ENCODE measurements around the gene WFDC1.

The WFDC1 gene

GRCh38 chr16:84303023-84303422, 8.3 kb downstream of the WFDC1 start:
- no peak for TF ChIP-seq POLR2A (IDR thresholded peaks at IDR 0.05; ENCODE audit: extremely low read depth, insufficient read length)
- TF ChIP-seq MYC (IDR thresholded peaks at IDR 0.05; ENCODE audit: low read depth, low read length) = no peak
- no peak for TF ChIP-seq CTCF (IDR thresholded peaks at IDR 0.05; ENCODE audit: low read depth, low read length)
- TF ChIP-seq, protein P1, sequence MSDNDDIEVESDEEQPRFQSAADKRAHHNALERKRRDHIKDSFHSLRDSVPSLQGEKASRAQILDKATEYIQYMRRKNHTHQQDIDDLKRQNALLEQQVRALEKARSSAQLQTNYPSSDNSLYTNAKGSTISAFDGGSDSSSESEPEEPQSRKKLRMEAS (IDR thresholded peaks at IDR 0.05; ENCODE audit: low read depth, low read length) = no peak
- DNase-seq (ENCODE audit: low read depth) = no peak
- no peak overlapping the region for H3K4me3 ChIP-seq (ENCODE audit: low read depth, low read length)

- no peak overlapping the region for H3K4me3 ChIP-seq (ENCODE audit: low read depth, low read length)
- DNase-seq (ENCODE audit: low read depth) = no peak
- TF ChIP-seq POLR2A (IDR thresholded peaks at IDR 0.05; ENCODE audit: extremely low read depth, insufficient read length) = no peak
- no peak for TF ChIP-seq CTCF (IDR thresholded peaks at IDR 0.05; ENCODE audit: low read depth, low read length)
- TF ChIP-seq MYC (IDR thresholded peaks at IDR 0.05; ENCODE audit: low read depth, low read length) = no peak
- TF ChIP-seq, protein P1 (IDR thresholded peaks at IDR 0.05; ENCODE audit: low read depth, low read length) = no peak
Observed at GRCh38 chr16:84303516-84303915, 8.8 kb downstream of the WFDC1 start.

GRCh38 chr16:84306564-84306963, 11.9 kb downstream of the WFDC1 start:
- no peak for DNase-seq (ENCODE audit: low read depth)
- TF ChIP-seq MYC (IDR thresholded peaks at IDR 0.05; ENCODE audit: low read depth, low read length) (no peak), POLR2A (IDR thresholded peaks at IDR 0.05; ENCODE audit: extremely low read depth, insufficient read length) (no peak), CTCF (IDR thresholded peaks at IDR 0.05; ENCODE audit: low read depth, low read length) (no peak)
- TF ChIP-seq, protein P1 (IDR thresholded peaks at IDR 0.05; ENCODE audit: low read depth, low read length) = no peak
- no peak overlapping the region for H3K4me3 ChIP-seq (ENCODE audit: low read depth, low read length)

GRCh38 chr16:84307209-84307954, 12.7 kb downstream of the WFDC1 start:
- TF ChIP-seq CTCF (IDR thresholded peaks at IDR 0.05; ENCODE audit: low read depth, low read length) = no peak
- TF ChIP-seq MYC (IDR thresholded peaks at IDR 0.05; ENCODE audit: low read depth, low read length) = no peak
- TF ChIP-seq, protein P1 (IDR thresholded peaks at IDR 0.05; ENCODE audit: low read depth, low read length) = no peak
- no peak for TF ChIP-seq POLR2A (IDR thresholded peaks at IDR 0.05; ENCODE audit: extremely low read depth, insufficient read length)
- DNase-seq (ENCODE audit: low read depth) = no peak
- H3K4me3 ChIP-seq (ENCODE audit: low read depth, low read length) = no peak overlapping the region

GRCh38 chr16:84308120-84308519, 13.4 kb downstream of the WFDC1 start:
- TF ChIP-seq CTCF (IDR thresholded peaks at IDR 0.05; ENCODE audit: low read depth, low read length) = peak; percentile 84
- TF ChIP-seq MYC (IDR thresholded peaks at IDR 0.05; ENCODE audit: low read depth, low read length) = no peak
- no peak for TF ChIP-seq POLR2A (IDR thresholded peaks at IDR 0.05; ENCODE audit: extremely low read depth, insufficient read length)
- TF ChIP-seq, protein P1 (IDR thresholded peaks at IDR 0.05; ENCODE audit: low read depth, low read length) = no peak

More at GRCh38 chr16:84308120-84308519, 13.4 kb downstream of the WFDC1 start:
- no peak overlapping the region for H3K4me3 ChIP-seq (ENCODE audit: low read depth, low read length)
- DNase-seq (ENCODE audit: low read depth) = peak; percentile 83

All from NB4 (cell line).